GM12873 (cell line): Measurements from ENCODE around the gene SH3RF2.

ENCODE experiments used
- CTCF ChIP-seq: IDR thresholded peaks from 2 replicates; pipeline ENCODE4 v1.5.1; 2012; ENCODE audit warnings: low read depth, mild to moderate bottlenecking, moderate library complexity, low read length, control low read depth; ENCODE audit not compliant: insufficient read depth; ENCODE audit errors: missing control alignments

The SH3RF2 gene

GRCh38 chr5:145944328-145944727 is 8.0 kb downstream of the SH3RF2 start:
- no peak for TF ChIP-seq CTCF

- no peak for TF ChIP-seq CTCF
These were observed 9.3 kb downstream of the SH3RF2 start for GRCh38 chr5:145945620-145946111.

- TF ChIP-seq CTCF = no peak
These were observed 9.9 kb downstream of the SH3RF2 start for GRCh38 chr5:145946112-145946861.

- TF ChIP-seq CTCF = no peak
These were observed 11.2 kb downstream of the SH3RF2 start for GRCh38 chr5:145947581-145947980.

- no peak for TF ChIP-seq CTCF
These were observed 11.7 kb downstream of the SH3RF2 start for GRCh38 chr5:145948047-145948446.

- no peak for TF ChIP-seq CTCF
These were observed 12.5 kb downstream of the SH3RF2 start for GRCh38 chr5:145948921-145949320.

GRCh38 chr5:145949474-145949873 is 13.1 kb downstream of the SH3RF2 start:
- no peak for TF ChIP-seq CTCF

- no peak for TF ChIP-seq CTCF
These were observed 14.7 kb downstream of the SH3RF2 start for GRCh38 chr5:145951071-145951470.
